Testis (tissue), 2 donors: Measurements from ENCODE around the gene C16orf86.

Experiments
- POLR2A ChIP-seq: fragments of 450-650 bp; IDR thresholded peaks from one replicate; pipeline ENCODE4 v1.6.1; 2017; ENCODE audit warnings: antibody characterized with exemption, mild to moderate bottlenecking, moderate library complexity
- TF ChIP-seq, protein P1 (sequence below), 3 experiments: fragments of 450-650 bp in 2 of 3; fragments of 200-600 bp in 1 of 3; sonication (generic) in 1 of 3; IDR thresholded peaks; one replicate each; pipeline ENCODE4 v1.5.1; 2016 to 2019; ENCODE audit warnings: antibody characterized with exemption in 3 of 3, mild to moderate bottlenecking in 2 of 3, moderate library complexity in 1 of 3

DNA sequence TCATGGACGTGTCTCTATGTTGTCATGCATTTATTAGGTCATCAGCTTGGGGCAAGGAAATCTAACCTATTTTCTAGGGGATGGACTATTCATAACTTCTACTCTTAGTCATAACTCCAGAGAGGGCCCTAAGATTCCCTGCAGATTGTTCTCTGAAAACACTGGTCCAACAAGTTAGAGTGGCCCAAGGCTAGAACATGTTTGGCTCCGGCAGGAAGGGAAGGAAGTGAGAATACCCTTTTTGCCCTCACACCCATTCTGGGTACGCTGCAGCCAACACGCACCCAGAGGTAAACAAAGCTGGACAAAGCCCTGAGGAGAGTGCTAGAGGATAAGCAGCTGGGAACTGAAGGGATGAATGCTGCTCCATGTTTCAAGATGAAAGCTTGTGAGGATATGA lies 9.9 kb downstream of the C16orf86 start:
- TF ChIP-seq, protein P1, sequence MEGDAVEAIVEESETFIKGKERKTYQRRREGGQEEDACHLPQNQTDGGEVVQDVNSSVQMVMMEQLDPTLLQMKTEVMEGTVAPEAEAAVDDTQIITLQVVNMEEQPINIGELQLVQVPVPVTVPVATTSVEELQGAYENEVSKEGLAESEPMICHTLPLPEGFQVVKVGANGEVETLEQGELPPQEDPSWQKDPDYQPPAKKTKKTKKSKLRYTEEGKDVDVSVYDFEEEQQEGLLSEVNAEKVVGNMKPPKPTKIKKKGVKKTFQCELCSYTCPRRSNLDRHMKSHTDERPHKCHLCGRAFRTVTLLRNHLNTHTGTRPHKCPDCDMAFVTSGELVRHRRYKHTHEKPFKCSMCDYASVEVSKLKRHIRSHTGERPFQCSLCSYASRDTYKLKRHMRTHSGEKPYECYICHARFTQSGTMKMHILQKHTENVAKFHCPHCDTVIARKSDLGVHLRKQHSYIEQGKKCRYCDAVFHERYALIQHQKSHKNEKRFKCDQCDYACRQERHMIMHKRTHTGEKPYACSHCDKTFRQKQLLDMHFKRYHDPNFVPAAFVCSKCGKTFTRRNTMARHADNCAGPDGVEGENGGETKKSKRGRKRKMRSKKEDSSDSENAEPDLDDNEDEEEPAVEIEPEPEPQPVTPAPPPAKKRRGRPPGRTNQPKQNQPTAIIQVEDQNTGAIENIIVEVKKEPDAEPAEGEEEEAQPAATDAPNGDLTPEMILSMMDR (IDR thresholded peaks at IDR 0.05) = no peak
- no peak for TF ChIP-seq POLR2A
